OCI-LY7 (cell line): Measurements from ENCODE around the gene MTMR8. TPM values are rescaled to one million over a fixed set of nuclear protein-coding genes. Genes with fewer than 3 reads are reported as not detected.

Experiments used
- BruUV-seq: library from RNA; stranded (reverse); fragments of 400-500 nt; replicated peaks from 2 replicates; lab custom pipeline; 2021; lab: Mats Ljungman, UMichigan
- CTCF ChIA-PET: fragments of 300-600 bp; sonication (Branson Sonifier 250); formaldehyde crosslinking; loops from one replicate; lab custom pipeline; 2022; ENCODE audit warnings: antibody characterized with exemption; ENCODE audit not compliant: unreplicated experiment; lab: Charles Lee
- POLR2A ChIA-PET: fragments of 300-600 bp; sonication (Branson Sonifier 250); formaldehyde crosslinking; loops from one replicate; lab custom pipeline; 2022; ENCODE audit warnings: antibody characterized with exemption; lab: Charles Lee
- DNase-seq: peaks from one replicate; pipeline ENCODE4 v3.0.0-alpha.2; 2015; ENCODE audit warnings: low spot score
- H2AFZ ChIP-seq: fragments of 200-600 bp; sonication (generic), shearing (Covaris generic); 2 replicates; pipeline ENCODE4 v1.6.1; 2014; ENCODE audit warnings: mild to moderate bottlenecking, antibody characterized with exemption, low read length, moderate library complexity
- H3K27ac ChIP-seq: fragments of 200-600 bp; sonication (generic); 2 replicates; pipeline ENCODE4 v1.5.1; 2014; ENCODE audit warnings: mixed run types, low read depth, mild to moderate bottlenecking, moderate library complexity, low read length, inconsistent platforms; ENCODE audit not compliant: poor library complexity, severe bottlenecking
- H3K36me3 ChIP-seq: fragments of 200-600 bp; sonication (generic); 2 replicates; pipeline ENCODE4 v1.6.1; 2014; ENCODE audit warnings: mild to moderate bottlenecking, antibody characterized with exemption, low read length, moderate library complexity, mixed read lengths; ENCODE audit not compliant: insufficient read depth
- H3K4me1 ChIP-seq: fragments of 200-600 bp; sonication (generic); 2 replicates; pipeline ENCODE4 v1.5.1; 2014; ENCODE audit warnings: mild to moderate bottlenecking, low read length; ENCODE audit not compliant: insufficient read depth, poor library complexity, severe bottlenecking
- H3K4me2 ChIP-seq: fragments of 200-600 bp; sonication (generic); 2 replicates; pipeline ENCODE4 v1.6.1; 2014; ENCODE audit warnings: mild to moderate bottlenecking, low read length
- H3K4me3 ChIP-seq: fragments of 200-600 bp; sonication (generic); 2 replicates; pipeline ENCODE4 v1.5.1; 2014; ENCODE audit warnings: mild to moderate bottlenecking, low read depth, low read length; ENCODE audit not compliant: poor library complexity, severe bottlenecking
- H3K79me2 ChIP-seq: fragments of 200-600 bp; sonication (generic); 2 replicates; pipeline ENCODE4 v1.6.1; 2016; ENCODE audit warnings: low read depth, mild to moderate bottlenecking, low read length, moderate library complexity, mixed read lengths; ENCODE audit not compliant: insufficient read depth
- H3K9me2 ChIP-seq: fragments of 200-600 bp; sonication (generic); 2 replicates; pipeline ENCODE4 v1.6.1; 2016; ENCODE audit warnings: mild to moderate bottlenecking, low read length, mixed read lengths; ENCODE audit not compliant: insufficient read depth
- H3K9me3 ChIP-seq: fragments of 200-600 bp; sonication (generic); 2 replicates; pipeline ENCODE4 v1.6.1; 2014; ENCODE audit warnings: mild to moderate bottlenecking, mixed run types, low read length, mixed read lengths
- H4K20me1 ChIP-seq: fragments of 200-600 bp; sonication (generic); 2 replicates; pipeline ENCODE4 v1.6.1; 2014; ENCODE audit warnings: mild to moderate bottlenecking, antibody characterized with exemption, low read length, moderate library complexity, mixed read lengths; ENCODE audit not compliant: insufficient read depth
- CTCF ChIP-seq: fragments of 200-600 bp; sonication (generic); conservative IDR thresholded peaks from 2 replicates; pipeline ENCODE4 v1.5.1; 2014; ENCODE audit warnings: mild to moderate bottlenecking, antibody characterized with exemption, low read length, moderate library complexity, mixed read lengths
- EZH2phosphoT487 ChIP-seq: fragments of 200-600 bp; sonication (generic); IDR thresholded peaks from 2 replicates; pipeline ENCODE4 v1.6.1; 2018; ENCODE audit warnings: low read depth, borderline replicate concordance, mild to moderate bottlenecking, mixed run types, antibody characterized with exemption, low read length, moderate library complexity, mixed read lengths
- intact Hi-C: fragments of 100-400 bp; cut with micrococcal nuclease; formaldehyde crosslinking; loops from one replicate; pipeline ENCODE4 v1.10.0; 2022; ENCODE audit not compliant: unreplicated experiment
- total RNA-seq, 2 experiments: library from RNA; depleted of rRNA in 1 of 2; stranded (reverse); fragments of >200 nt in 1 of 2; shearing (Covaris generic) in 1 of 2; gene quantifications; 2 replicates each; pipeline ENCODE4 v1.2.3, GENCODE V29; 2014 to 2022

MTMR8 gene
- total RNA-seq, 2 experiments from 2014 or later = 5.9 to 8.5 TPM

- POLR2A ChIA-PET = no interaction called here
- Histone ChIP-seq H3K9me3 (no peaks in the 10 kb centered on the region), H3K27ac (no peak overlapping the region), H3K4me3 (no peak overlapping the region), H3K4me1 (peaks cover 11% of the 10 kb centered on the region), H3K36me3 (no peaks in the 10 kb centered on the region; the same call in 1 of the 2 replicates), H3K9me2 (no peaks in the 10 kb centered on the region), H2AFZ (no peak overlapping the region), H4K20me1 (no peaks in the 10 kb centered on the region), H3K79me2 (no peaks in the 10 kb centered on the region), H3K4me2 (no peak overlapping the region)
- no peak for DNase-seq
- intact Hi-C loops = no loop called here
- no TSS peak for BruUV-seq
- TF ChIP-seq EZH2phosphoT487 (no peak), CTCF (no peak)
- CTCF ChIA-PET = no interaction called here
These were observed 17.5 kb downstream of the MTMR8 start for GRCh38 chrX:64377753-64378152.

- no peak for TF ChIP-seq CTCF
- TF ChIP-seq EZH2phosphoT487 = no peak
- CTCF ChIA-PET = no interaction called here
- Histone ChIP-seq H3K27ac (no peak overlapping the region), H3K4me3 (no peak overlapping the region), H2AFZ (no peak overlapping the region), H3K9me2 (no peaks in the 10 kb centered on the region), H3K4me2 (no peak overlapping the region), H4K20me1 (no peaks in the 10 kb centered on the region), H3K79me2 (no peaks in the 10 kb centered on the region), H3K9me3 (no peaks in the 10 kb centered on the region), H3K4me1 (no peaks in the 10 kb centered on the region), H3K36me3 (peaks cover 14% of the 10 kb centered on the region; the same call in 1 of the 2 replicates)
- intact Hi-C loops = no loop called here
- DNase-seq = no peak
- BruUV-seq = no TSS peak
- POLR2A ChIA-PET = no interaction called here
These were observed 43.2 kb downstream of the MTMR8 start for GRCh38 chrX:64352081-64352480.

GRCh38 chrX:64350521-64350920 lies 44.7 kb downstream of the MTMR8 start:
- H3K4me3 ChIP-seq = no peak overlapping the region
- no peaks in the 10 kb centered on the region for H4K20me1 ChIP-seq
- H3K27ac ChIP-seq = no peak overlapping the region
- no peak for DNase-seq
- intact Hi-C loops = no loop called here
- peaks cover 14% of the 10 kb centered on the region; the same call in 1 of the 2 replicates for H3K36me3 ChIP-seq
- ChIA-PET POLR2A (no interaction called here), CTCF (no interaction called here)
- TF ChIP-seq EZH2phosphoT487 = no peak
- TF ChIP-seq CTCF = no peak
- H3K4me2 ChIP-seq = no peak overlapping the region
- H3K4me1 ChIP-seq = no peaks in the 10 kb centered on the region
- H2AFZ ChIP-seq = no peak overlapping the region
- no peaks in the 10 kb centered on the region for H3K79me2 ChIP-seq
- BruUV-seq = no TSS peak
- no peaks in the 10 kb centered on the region for H3K9me2 ChIP-seq
- H3K9me3 ChIP-seq = no peaks in the 10 kb centered on the region
